H1 (cell line): ENCODE results near the gene NFIX. TPM values are rescaled to one million over a fixed set of nuclear protein-coding genes. Genes with fewer than 3 reads are reported as not detected.

Experiments
- CTCF ChIP-seq, 3 experiments: IDR thresholded peaks; 1 replicate in 2 of 3; 2 replicates in 1 of 3; pipeline versions ENCODE4 v1.5.1 to v1.6.1; 2011; ENCODE audit warnings: low read length in 3 of 3, mild to moderate bottlenecking in 3 of 3, inconsistent platforms in 2 of 3, low read depth in 1 of 3, moderate library complexity in 1 of 3; ENCODE audit not compliant: insufficient read depth in 1 of 3; ENCODE audit errors: control extremely low read depth in 1 of 3
- E2F6 ChIP-seq: IDR thresholded peaks from 2 replicates; pipeline ENCODE4 v1.6.1; 2012; ENCODE audit warnings: inconsistent platforms
- GABPA ChIP-seq: IDR thresholded peaks from 2 replicates; pipeline ENCODE4 v1.6.1; 2011; ENCODE audit warnings: mild to moderate bottlenecking, low read length, moderate library complexity, borderline replicate concordance; ENCODE audit not compliant: insufficient read depth
- PHF8 ChIP-seq: fragments of 200-600 bp; sonication (generic); conservative IDR thresholded peaks from 2 replicates; pipeline ENCODE4 v1.7.1; 2012; ENCODE audit warnings: low read depth, mild to moderate bottlenecking, inconsistent platforms, low read length, moderate library complexity
- ZNF274 ChIP-seq: IDR thresholded peaks from 2 replicates; pipeline ENCODE4 v1.7.0; 2012; ENCODE audit warnings: low read length, borderline replicate concordance; ENCODE audit errors: extremely low read depth
- polyA plus RNA-seq, 7 experiments: library from polyadenylated mRNA; depleted of rRNA in 3 of 7; stranded (reverse) in 5 of 7; unstranded in 2 of 7; fragments of >200 nt in 5 of 7; fragments of 200-250 nt in 2 of 7; gene quantifications; 1 replicate in 5 of 7; 2 replicates in 1 of 7; 4 replicates in 1 of 7; pipeline versions ENCODE4 v1.2.1 to v1.2.3, GENCODE V29; 2011 to 2013; ENCODE audit warnings: missing spikeins in 2 of 7, mixed read lengths in 2 of 7
- total RNA-seq: library from RNA; stranded (reverse); fragmentation: NEBNext Ultra II Directional; extraction: Animal tissue kit (Norgen Biotek cat#: 25700); gene quantifications from 2 replicates; pipeline ENCODE4 v1.2.1, GENCODE V29; 2021

NFIX gene
- total and polyA plus RNA-seq, 2 of the 8 experiments (the other 6 are each of a cell fraction or from before 2014, with no cell fraction given) = 0.03 to 0.20 TPM

GRCh38 chr19:13073263-13073662 is 78.0 kb downstream of the NFIX start (continued):
- TF ChIP-seq CTCF (IDR thresholded peaks at IDR 0.05; ENCODE audit: control extremely low read depth in 1 of 3, insufficient read depth in 1 of 3, low read depth in 1 of 3, low read length in 3 of 3) (no peak), E2F6 (no peak), PHF8 (no peak), ZNF274 (no peak), GABPA (no peak)
- TF ChIP-seq, all 59 proteins: peak for 0
